Measurements from ENCODE around the gene CBL.

CBL gene

DNA sequence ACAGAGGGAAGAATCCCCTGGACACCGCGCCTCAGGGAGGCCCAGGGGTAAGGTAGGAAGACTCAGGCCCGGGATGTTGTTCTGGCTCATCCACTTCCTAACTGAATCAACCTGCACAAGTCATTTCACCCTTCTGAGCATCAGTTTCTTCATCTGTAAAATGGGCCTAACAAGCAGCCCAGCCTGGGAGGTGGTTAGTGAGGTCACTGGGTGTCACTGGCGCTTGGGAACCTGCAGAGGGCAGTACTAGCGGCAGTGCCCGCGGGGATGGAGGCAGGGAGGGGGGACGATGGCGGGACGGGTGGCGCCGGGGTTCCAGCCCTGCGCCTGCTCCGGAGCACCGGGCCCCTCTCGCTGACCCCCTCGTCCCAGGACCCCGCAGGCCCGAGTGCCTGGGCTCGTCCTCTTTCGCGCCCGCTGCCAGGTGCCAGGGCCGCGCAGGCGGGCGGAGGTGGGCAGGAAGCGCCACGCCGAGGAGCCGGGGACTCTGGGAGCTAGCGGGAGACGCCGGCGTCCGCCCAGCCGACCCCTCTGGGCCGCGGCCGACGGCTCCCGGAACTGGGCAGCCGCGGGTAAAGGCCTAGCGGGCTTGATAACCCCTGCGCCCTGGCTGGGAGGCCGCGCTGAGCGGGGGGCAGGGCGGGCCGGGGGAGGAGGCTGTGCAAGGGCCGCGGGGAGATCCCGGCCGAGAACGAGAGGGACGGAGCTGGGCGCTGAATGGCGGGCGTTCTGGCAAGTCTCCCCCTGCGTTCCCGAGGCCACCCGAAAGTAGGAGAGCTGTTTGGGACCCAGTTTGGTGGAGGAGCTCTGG, 37.5 kb upstream of the CBL start, which contains the start of gene NLRX1:
NLRX1 (plus strand) TSS at position 255 of the 811 bp plus-strand sequence. CDS start 2,679 bp downstream, outside the sequence.
- WGBS, 2 experiments, result 4% methylated on average over 63 of the region's 63 CpGs
- Histone ChIP-seq H3K36me3 (ENCODE audit: control insufficient read depth, insufficient read depth, low read length) (no peaks in the 10 kb centered on the region), H3K4me3 (ENCODE audit: insufficient read depth, low read depth, low read length) (peak within 1 kb of the TSS; percentile 68), H3K9me3 (ENCODE audit: control insufficient read depth, low read length) (no peaks in the 10 kb centered on the region), H3K4me1 (ENCODE audit: control insufficient read depth, insufficient read depth, low read length) (peaks cover 8% of the 10 kb centered on the region), H3K27ac (ENCODE audit: insufficient read depth, low read depth, low read length, poor library complexity, severe bottlenecking) (peak within 1 kb of the TSS; percentile 58), H3K27me3 (ENCODE audit: control insufficient read depth, insufficient read depth, low read length, poor library complexity, severe bottlenecking) (no peaks in the 10 kb centered on the region)

DNA sequence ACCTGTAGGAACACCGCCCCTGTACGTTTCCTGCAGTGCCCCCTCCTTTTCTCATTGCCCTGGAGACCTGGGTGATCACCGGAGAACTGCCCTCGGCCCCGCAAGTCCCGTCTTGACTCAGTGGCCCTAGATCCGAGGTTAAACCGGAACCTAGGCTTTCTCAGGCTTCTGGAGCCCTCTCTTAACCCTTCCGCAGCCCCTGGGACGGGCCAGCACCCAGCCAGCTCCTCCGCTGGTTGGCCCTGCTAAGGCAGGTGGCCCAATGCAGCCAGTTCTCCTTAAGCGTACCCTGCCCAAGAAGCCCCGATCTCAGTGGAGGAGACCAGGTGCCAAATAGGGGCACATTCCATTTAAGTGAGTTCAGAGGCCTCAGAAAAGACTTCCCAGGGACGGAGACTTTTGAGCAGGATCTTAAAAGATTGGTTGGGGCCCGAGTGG, 36.8 kb upstream of the CBL start:
- Histone ChIP-seq H3K4me3 (ENCODE audit: insufficient read depth, low read depth, low read length) (peak overlapping the region; percentile 68), H3K27ac (ENCODE audit: insufficient read depth, low read depth, low read length, poor library complexity, severe bottlenecking) (peak overlapping the region; percentile 58), H3K36me3 (ENCODE audit: control insufficient read depth, insufficient read depth, low read length) (peaks cover under 1% of the 10 kb centered on the region), H3K9me3 (ENCODE audit: control insufficient read depth, low read length) (no peaks in the 10 kb centered on the region), H3K27me3 (ENCODE audit: control insufficient read depth, insufficient read depth, low read length, poor library complexity, severe bottlenecking) (no peaks in the 10 kb centered on the region), H3K4me1 (ENCODE audit: control insufficient read depth, insufficient read depth, low read length) (peaks cover 8% of the 10 kb centered on the region)
- 8 to 10% methylated on average over 15 of the region's 15 CpGs for WGBS, 2 experiments

DNA sequence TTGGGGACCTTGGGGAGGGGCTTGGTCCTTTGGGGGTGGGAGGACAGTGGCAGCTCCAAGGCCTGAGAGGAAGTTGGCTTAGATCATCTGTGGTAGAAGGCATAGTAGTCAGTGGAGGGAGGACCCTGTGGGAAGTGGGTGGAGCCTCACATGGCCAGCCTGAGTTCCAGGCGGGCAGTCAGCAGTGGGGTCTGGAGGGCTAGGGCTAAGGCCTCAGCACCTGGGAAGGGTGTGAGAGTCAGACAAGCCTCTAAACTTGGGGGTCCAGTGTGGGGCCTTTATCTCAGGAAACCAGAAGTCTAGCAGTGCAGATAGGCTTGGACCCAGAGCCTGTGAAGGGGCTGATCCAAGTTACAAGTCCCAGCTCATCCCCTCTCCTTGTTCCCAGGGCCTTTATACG, 33.6 kb upstream of the CBL start:
- Histone ChIP-seq H3K36me3 (ENCODE audit: control insufficient read depth, insufficient read depth, low read length) (peaks cover 4% of the 10 kb centered on the region), H3K4me1 (ENCODE audit: control insufficient read depth, insufficient read depth, low read length) (peaks cover 8% of the 10 kb centered on the region), H3K9me3 (ENCODE audit: control insufficient read depth, low read length) (no peaks in the 10 kb centered on the region), H3K27me3 (ENCODE audit: control insufficient read depth, insufficient read depth, low read length, poor library complexity, severe bottlenecking) (no peaks in the 10 kb centered on the region), H3K4me3 (ENCODE audit: insufficient read depth, low read depth, low read length) (no peak overlapping the region), H3K27ac (ENCODE audit: insufficient read depth, low read depth, low read length, poor library complexity, severe bottlenecking) (no peak overlapping the region)
- WGBS, 2 experiments, result 86 to 88% methylated on average over 2 of the region's 2 CpGs

DNA sequence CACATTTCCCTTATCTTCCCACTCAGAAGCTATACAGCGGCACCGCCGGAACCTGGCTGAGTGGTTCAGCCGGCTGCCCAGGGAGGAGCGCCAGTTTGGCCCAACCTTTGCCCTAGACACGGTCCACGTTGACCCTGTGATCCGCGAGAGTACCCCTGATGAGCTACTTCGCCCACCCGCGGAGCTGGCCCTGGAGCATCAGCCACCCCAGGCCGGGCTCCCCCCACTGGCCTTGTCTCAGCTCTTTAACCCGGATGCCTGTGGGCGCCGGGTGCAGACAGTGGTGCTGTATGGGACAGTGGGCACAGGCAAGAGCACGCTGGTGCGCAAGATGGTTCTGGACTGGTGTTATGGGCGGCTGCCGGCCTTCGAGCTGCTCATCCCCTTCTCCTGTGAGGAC, 32.7 kb upstream of the CBL start:
- H3K4me3 ChIP-seq (ENCODE audit: insufficient read depth, low read depth, low read length), result no peak overlapping the region
- H3K9me3 ChIP-seq (ENCODE audit: control insufficient read depth, low read length), result no peaks in the 10 kb centered on the region
- 93 to 97% methylated on average over 21 of the region's 21 CpGs for WGBS, 2 experiments
- H3K36me3 ChIP-seq (ENCODE audit: control insufficient read depth, insufficient read depth, low read length), result peaks cover 4% of the 10 kb centered on the region
- peaks cover 8% of the 10 kb centered on the region for H3K4me1 ChIP-seq (ENCODE audit: control insufficient read depth, insufficient read depth, low read length)
- H3K27ac ChIP-seq (ENCODE audit: insufficient read depth, low read depth, low read length, poor library complexity, severe bottlenecking), result no peak overlapping the region
- no peaks in the 10 kb centered on the region for H3K27me3 ChIP-seq (ENCODE audit: control insufficient read depth, insufficient read depth, low read length, poor library complexity, severe bottlenecking)

DNA sequence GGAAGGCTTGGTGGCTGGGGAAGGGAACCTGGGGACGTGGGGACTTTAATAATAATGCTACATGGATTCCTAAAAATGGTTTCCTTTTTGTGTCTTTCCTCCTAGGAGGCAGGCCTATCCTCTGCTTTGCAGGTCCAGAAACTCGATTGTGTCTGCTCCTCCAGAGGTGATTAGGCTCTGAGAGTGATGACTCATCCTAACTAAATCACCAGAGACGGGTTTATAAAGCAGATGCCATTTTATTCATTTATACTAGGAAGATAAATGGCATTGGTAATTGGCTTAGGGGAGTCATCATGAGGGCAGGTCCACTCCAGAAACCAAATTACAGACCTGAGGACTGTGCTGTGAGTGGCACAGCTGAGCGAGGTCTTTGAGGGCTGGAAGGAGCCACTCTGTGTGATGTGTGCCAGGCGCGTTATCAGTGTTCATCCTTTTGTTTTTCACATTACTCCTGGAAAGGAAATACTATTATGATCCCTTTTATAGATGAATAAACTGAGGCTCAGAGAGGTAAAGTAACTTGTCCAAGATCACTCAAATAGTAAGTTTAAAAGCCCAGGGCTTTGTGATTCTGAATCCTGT, 30.6 kb upstream of the CBL start:
- no peaks in the 10 kb centered on the region for H3K27me3 ChIP-seq (ENCODE audit: control insufficient read depth, insufficient read depth, low read length, poor library complexity, severe bottlenecking)
- WGBS, 2 experiments, result 85 to 88% methylated on average over 6 of the region's 6 CpGs
- no peak overlapping the region for H3K4me3 ChIP-seq (ENCODE audit: insufficient read depth, low read depth, low read length)
- H3K9me3 ChIP-seq (ENCODE audit: control insufficient read depth, low read length), result no peaks in the 10 kb centered on the region
- H3K4me1 ChIP-seq (ENCODE audit: control insufficient read depth, insufficient read depth, low read length), result no peaks in the 10 kb centered on the region
- H3K27ac ChIP-seq (ENCODE audit: insufficient read depth, low read depth, low read length, poor library complexity, severe bottlenecking), result no peak overlapping the region
- peaks cover 4% of the 10 kb centered on the region for H3K36me3 ChIP-seq (ENCODE audit: control insufficient read depth, insufficient read depth, low read length)

DNA sequence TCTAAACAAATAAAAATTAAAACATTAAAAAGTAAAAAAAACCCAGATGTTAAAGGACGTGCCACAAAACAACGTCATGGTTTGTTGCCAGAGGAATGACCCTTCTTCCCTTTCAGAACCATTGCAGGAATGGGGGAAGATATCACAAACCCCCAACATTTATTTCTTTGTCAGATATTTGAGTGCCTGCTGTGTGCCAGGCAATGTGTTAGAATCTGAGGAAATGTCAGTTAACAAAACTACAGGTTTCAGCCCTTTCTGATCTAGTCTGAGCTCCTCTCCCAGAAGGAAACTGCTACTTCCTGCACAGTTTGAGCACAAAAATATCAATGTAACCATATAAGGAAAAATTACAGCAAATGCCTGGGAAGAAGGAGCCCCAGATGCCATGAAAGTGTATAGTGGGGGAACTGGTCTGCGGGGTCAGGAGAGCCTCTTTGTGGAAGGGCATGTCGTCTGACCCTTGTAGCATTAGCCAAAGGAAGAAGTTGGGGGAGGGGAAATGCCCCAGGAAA, 27.9 kb upstream of the CBL start:
- Histone ChIP-seq H3K4me3 (ENCODE audit: insufficient read depth, low read depth, low read length) (no peak overlapping the region), H3K4me1 (ENCODE audit: control insufficient read depth, insufficient read depth, low read length) (no peaks in the 10 kb centered on the region), H3K27me3 (ENCODE audit: control insufficient read depth, insufficient read depth, low read length, poor library complexity, severe bottlenecking) (no peaks in the 10 kb centered on the region), H3K36me3 (ENCODE audit: control insufficient read depth, insufficient read depth, low read length) (peaks cover 7% of the 10 kb centered on the region), H3K9me3 (ENCODE audit: control insufficient read depth, low read length) (no peaks in the 10 kb centered on the region), H3K27ac (ENCODE audit: insufficient read depth, low read depth, low read length, poor library complexity, severe bottlenecking) (no peak overlapping the region)
- 82 to 84% methylated on average over 4 of the region's 4 CpGs for WGBS, 2 experiments

DNA sequence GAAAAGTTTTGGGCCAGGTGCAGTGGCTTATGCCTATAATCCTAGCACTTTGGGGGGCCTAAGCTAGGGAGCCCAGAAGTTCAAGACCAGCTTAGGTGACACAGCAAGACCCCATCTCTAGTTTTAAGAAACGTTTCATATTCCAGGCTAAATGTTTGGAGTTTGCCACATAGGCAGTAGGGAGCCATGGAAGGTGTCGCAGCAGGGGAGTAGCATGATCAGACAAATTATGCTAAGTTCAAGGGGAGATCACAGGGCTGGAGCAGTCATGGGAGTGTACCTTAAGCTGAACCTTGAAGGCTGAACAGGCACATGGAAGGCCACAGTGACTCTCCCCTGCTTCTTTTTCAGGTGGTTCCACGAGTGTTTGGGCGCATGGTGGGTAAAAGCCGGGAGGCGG, 26.8 kb upstream of the CBL start:
- Histone ChIP-seq H3K27ac (ENCODE audit: insufficient read depth, low read depth, low read length, poor library complexity, severe bottlenecking) (no peak overlapping the region), H3K9me3 (ENCODE audit: control insufficient read depth, low read length) (no peaks in the 10 kb centered on the region), H3K4me1 (ENCODE audit: control insufficient read depth, insufficient read depth, low read length) (no peaks in the 10 kb centered on the region), H3K4me3 (ENCODE audit: insufficient read depth, low read depth, low read length) (no peak overlapping the region), H3K36me3 (ENCODE audit: control insufficient read depth, insufficient read depth, low read length) (peaks cover 7% of the 10 kb centered on the region), H3K27me3 (ENCODE audit: control insufficient read depth, insufficient read depth, low read length, poor library complexity, severe bottlenecking) (no peaks in the 10 kb centered on the region)
- WGBS, 2 experiments, result 93 to 96% methylated on average over 6 of the region's 6 CpGs

DNA sequence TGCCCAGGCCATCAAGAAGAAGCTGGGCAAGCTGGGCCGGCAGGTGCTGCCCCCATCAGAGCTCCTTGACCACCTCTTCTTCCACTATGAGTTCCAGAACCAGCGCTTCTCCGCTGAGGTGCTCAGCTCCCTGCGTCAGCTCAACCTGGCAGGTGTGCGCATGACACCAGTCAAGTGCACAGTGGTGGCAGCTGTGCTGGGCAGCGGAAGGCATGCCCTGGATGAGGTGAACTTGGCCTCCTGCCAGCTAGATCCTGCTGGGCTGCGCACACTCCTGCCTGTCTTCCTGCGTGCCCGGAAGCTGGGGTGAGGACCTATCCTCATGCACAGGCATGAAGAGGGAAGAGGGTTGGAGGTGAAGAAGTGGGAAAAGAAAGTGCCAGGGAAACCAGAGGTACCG, 26.2 kb upstream of the CBL start:
- peaks cover 3% of the 10 kb centered on the region for H3K36me3 ChIP-seq (ENCODE audit: control insufficient read depth, insufficient read depth, low read length)
- H3K27me3 ChIP-seq (ENCODE audit: control insufficient read depth, insufficient read depth, low read length, poor library complexity, severe bottlenecking), result no peaks in the 10 kb centered on the region
- H3K9me3 ChIP-seq (ENCODE audit: control insufficient read depth, low read length), result no peaks in the 10 kb centered on the region
- 96 to 97% methylated on average over 10 of the region's 10 CpGs for WGBS, 2 experiments
- H3K4me1 ChIP-seq (ENCODE audit: control insufficient read depth, insufficient read depth, low read length), result no peaks in the 10 kb centered on the region
- H3K4me3 ChIP-seq (ENCODE audit: insufficient read depth, low read depth, low read length), result no peak overlapping the region
- no peak overlapping the region for H3K27ac ChIP-seq (ENCODE audit: insufficient read depth, low read depth, low read length, poor library complexity, severe bottlenecking)

DNA sequence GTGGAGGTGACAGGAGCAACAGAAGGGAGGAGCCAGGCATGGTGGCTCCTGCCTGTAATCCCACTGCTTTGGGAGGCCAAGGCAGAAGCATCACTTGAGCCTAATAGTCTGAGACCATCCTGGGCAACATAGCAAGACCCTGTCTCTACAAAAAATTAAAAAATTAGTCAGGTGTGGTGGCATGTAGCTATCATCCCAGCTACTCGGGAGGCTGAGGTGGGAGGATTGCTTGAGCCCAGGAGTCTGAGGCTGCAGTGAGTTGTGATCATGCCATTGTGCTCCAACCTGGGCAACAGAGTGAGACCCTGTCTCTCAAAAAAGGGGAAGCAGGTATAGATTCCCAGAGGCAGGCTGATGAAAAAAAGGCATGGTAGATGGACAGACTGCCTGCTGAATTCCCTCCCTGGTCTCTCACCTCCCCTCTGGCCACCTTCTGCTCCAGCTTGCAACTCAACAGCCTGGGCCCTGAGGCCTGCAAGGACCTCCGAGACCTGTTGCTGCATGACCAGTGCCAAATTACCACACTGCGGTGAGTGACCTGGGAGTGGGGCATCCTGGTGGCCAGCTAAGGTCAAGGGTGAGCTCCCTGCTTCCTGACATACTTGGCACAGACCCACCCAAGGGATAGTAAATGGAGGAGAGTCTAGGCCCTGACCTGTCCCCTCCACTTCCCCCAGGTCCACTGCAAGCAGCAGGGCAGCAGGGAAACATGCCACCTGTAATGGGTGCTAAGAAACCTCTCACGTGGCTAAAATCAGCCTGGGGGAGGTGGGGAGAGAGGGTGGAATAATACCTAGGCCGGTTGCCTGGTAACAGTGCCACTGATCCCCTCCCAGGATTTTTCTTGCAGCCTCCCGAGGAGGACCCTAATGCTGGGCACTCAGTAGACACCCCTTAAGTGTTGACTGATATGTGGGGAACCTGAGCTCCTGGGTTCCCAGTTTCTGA, 25.1 kb upstream of the CBL start:
- Histone ChIP-seq H3K27ac (ENCODE audit: insufficient read depth, low read depth, low read length, poor library complexity, severe bottlenecking) (no peak overlapping the region), H3K9me3 (ENCODE audit: control insufficient read depth, low read length) (no peaks in the 10 kb centered on the region), H3K4me3 (ENCODE audit: insufficient read depth, low read depth, low read length) (no peak overlapping the region), H3K4me1 (ENCODE audit: control insufficient read depth, insufficient read depth, low read length) (no peaks in the 10 kb centered on the region), H3K36me3 (ENCODE audit: control insufficient read depth, insufficient read depth, low read length) (peaks cover 3% of the 10 kb centered on the region), H3K27me3 (ENCODE audit: control insufficient read depth, insufficient read depth, low read length, poor library complexity, severe bottlenecking) (no peaks in the 10 kb centered on the region)
- 86 to 89% methylated on average over 6 of the region's 6 CpGs for whole genome bisulfite sequencing, 2 experiments

All from ectodermal cell (in vitro differentiated cells).